Gastrocnemius medialis (tissue), 4 donors: ENCODE measurements around the gene FAM151B.

Source experiments
- CTCF ChIP-seq, 5 experiments: fragments of 450-650 bp in 3 of 5; fragments of 200-600 bp in 2 of 5; sonication (generic) in 2 of 5; IDR thresholded peaks in 4 of 5; conservative IDR thresholded peaks in 1 of 5; 1 replicate in 4 of 5; 2 replicates in 1 of 5; pipeline ENCODE4 v1.5.1; 2016 to 2019; ENCODE audit warnings: antibody characterized with exemption in 5 of 5, mild to moderate bottlenecking in 3 of 5, moderate library complexity in 3 of 5
- POLR2A ChIP-seq, 2 donors: fragments of 450-650 bp; IDR thresholded peaks; one replicate each; pipeline ENCODE4 v1.6.1; 2017; ENCODE audit warnings: antibody characterized with exemption in 2 of 2, mild to moderate bottlenecking in 2 of 2, moderate library complexity in 2 of 2

GRCh38 chr5:80466669-80467485, 21.0 kb upstream of the FAM151B start:
- TF ChIP-seq CTCF (IDR thresholded peaks at IDR 0.05 in 4 of 5, conservative IDR thresholded peaks at IDR 0.05 in 1 of 5) = no peak
- TF ChIP-seq POLR2A (IDR thresholded peaks at IDR 0.05) = no peak
